OCI-LY3 (cell line): ENCODE results near the gene PCARE.

Source experiments
- H2AFZ ChIP-seq: fragments of 200-600, 300-600 bp; shearing (Covaris generic); 2 replicates; pipeline ENCODE4 v1.6.0; 2014; ENCODE audit warnings: antibody characterized with exemption, low read depth, low read length
- H3K27ac ChIP-seq: fragments of 200-600, 300-600 bp; sonication (generic); 2 replicates; pipeline ENCODE4 v1.5.1; 2014; ENCODE audit warnings: mild to moderate bottlenecking, low read length, moderate library complexity, mixed read lengths
- H3K27me3 ChIP-seq: fragments of 200-600, 300-600 bp; sonication (generic); 2 replicates; pipeline ENCODE4 v1.6.1; 2014; ENCODE audit warnings: low read depth, low read length, mixed read lengths
- H3K36me3 ChIP-seq: fragments of 200-600, 300-600 bp; sonication (generic); replicated peaks from 2 replicates; pipeline ENCODE3; 2014; ENCODE audit warnings: low read depth, low read length, mixed read lengths
- H3K4me1 ChIP-seq: fragments of 300-600, 200-600 bp; sonication (generic); 2 replicates; pipeline ENCODE4 v1.6.1; 2014; ENCODE audit warnings: low read length, mixed read lengths
- H3K4me2 ChIP-seq: fragments of 200-600, 300-600 bp; sonication (generic); 2 replicates; pipeline ENCODE4 v1.6.1; 2014; ENCODE audit warnings: low read length, mixed read lengths
- H3K4me3 ChIP-seq: fragments of 300-600, 200-600 bp; sonication (generic); 2 replicates; pipeline ENCODE4 v1.5.1; 2014; ENCODE audit warnings: antibody characterized with exemption, mild to moderate bottlenecking, low read length, moderate library complexity
- H3K79me2 ChIP-seq: fragments of 300-600, 200-600 bp; shearing (Covaris generic); 2 replicates; pipeline ENCODE4 v1.6.1; 2014; ENCODE audit warnings: mild to moderate bottlenecking, low read length, mixed read lengths
- H3K9ac ChIP-seq: fragments of 300-600, 200-600 bp; shearing (Covaris generic); 2 replicates; pipeline ENCODE4 v1.6.0; 2014; ENCODE audit warnings: mild to moderate bottlenecking, low read length, moderate library complexity
- H3K9me3 ChIP-seq: fragments of 200-600, 300-600 bp; shearing (Covaris generic); 2 replicates; pipeline ENCODE4 v1.6.1; 2014; ENCODE audit warnings: low read length, mixed read lengths; ENCODE audit not compliant: insufficient read depth
- H4K20me1 ChIP-seq: fragments of 200-600, 300-600 bp; sonication (generic); 2 replicates; pipeline ENCODE4 v1.6.1; 2016; ENCODE audit warnings: low read length, mixed read lengths; ENCODE audit not compliant: insufficient read depth
- CTCF ChIP-seq: fragments of 200-600, 300-600 bp; sonication (generic); IDR thresholded peaks from 2 replicates; pipeline ENCODE4 v1.5.1; 2014; ENCODE audit warnings: antibody characterized with exemption, low read length, low read depth
- EZH2phosphoT487 ChIP-seq: fragments of 200-600 bp; shearing (Covaris generic); IDR thresholded peaks from 2 replicates; pipeline ENCODE4 v1.6.1; 2018; ENCODE audit warnings: antibody characterized with exemption, mixed run types, low read depth

Gene PCARE

DNA sequence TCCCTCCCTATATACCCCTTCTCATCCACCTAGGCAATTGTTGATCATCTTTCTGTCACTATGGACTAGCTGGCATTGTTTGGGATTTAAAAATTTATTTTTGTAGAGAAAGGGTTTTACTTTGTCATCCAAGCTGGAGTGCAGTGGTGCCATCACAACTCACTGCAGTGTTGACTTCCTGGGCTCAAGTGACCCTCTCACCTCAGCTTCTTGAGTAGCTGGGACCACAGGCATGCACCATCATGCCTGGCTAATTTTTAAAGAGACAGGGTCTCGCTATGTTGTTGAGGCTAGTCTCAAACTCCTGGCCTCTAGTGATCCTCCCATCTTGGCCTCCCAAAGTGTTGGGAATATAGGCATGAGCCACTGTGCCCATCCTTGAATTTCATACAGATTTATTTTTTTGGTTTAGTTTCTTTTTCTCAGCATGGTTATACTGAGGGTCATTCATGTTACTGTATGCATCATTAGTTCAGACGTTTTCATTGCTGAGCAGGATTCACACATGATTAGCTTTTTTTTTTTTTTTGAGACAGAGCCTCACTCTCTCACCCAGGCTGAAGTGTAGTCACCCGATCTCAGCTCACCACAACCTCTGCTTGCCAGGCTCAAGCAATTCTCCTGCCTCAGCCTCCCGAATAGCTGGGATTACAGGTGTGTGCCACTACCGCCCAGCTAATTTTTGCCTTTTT is 8.6 kb upstream of the PCARE start:
- no peak overlapping the region for H3K4me2 ChIP-seq
- peaks cover 4% of the 10 kb centered on the region for H3K27me3 ChIP-seq
- no peaks in the 10 kb centered on the region for H3K79me2 ChIP-seq
- no peaks in the 10 kb centered on the region for H3K4me1 ChIP-seq
- no peaks in the 10 kb centered on the region for H3K9me3 ChIP-seq
- no peaks in the 10 kb centered on the region for H4K20me1 ChIP-seq
- no peaks in the 10 kb centered on the region for H3K36me3 ChIP-seq
- H2AFZ ChIP-seq = no peak overlapping the region
- no peak overlapping the region for H3K4me3 ChIP-seq
- TF ChIP-seq CTCF = no peak
- TF ChIP-seq EZH2phosphoT487 = no peak
- no peak overlapping the region for H3K27ac ChIP-seq
- H3K9ac ChIP-seq = no peak overlapping the region

- Histone ChIP-seq H3K9me3 (no peaks in the 10 kb centered on the region), H2AFZ (no peak overlapping the region), H3K27me3 (no peaks in the 10 kb centered on the region), H3K36me3 (no peaks in the 10 kb centered on the region), H3K4me3 (no peak overlapping the region), H3K27ac (no peak overlapping the region), H3K4me2 (no peak overlapping the region), H3K4me1 (no peaks in the 10 kb centered on the region), H3K9ac (no peak overlapping the region), H3K79me2 (no peaks in the 10 kb centered on the region), H4K20me1 (no peaks in the 10 kb centered on the region)
- TF ChIP-seq EZH2phosphoT487 (no peak), CTCF (no peak)
Observed at GRCh38 chr2:29080886-29081743, 6.8 kb upstream of the PCARE start.

DNA sequence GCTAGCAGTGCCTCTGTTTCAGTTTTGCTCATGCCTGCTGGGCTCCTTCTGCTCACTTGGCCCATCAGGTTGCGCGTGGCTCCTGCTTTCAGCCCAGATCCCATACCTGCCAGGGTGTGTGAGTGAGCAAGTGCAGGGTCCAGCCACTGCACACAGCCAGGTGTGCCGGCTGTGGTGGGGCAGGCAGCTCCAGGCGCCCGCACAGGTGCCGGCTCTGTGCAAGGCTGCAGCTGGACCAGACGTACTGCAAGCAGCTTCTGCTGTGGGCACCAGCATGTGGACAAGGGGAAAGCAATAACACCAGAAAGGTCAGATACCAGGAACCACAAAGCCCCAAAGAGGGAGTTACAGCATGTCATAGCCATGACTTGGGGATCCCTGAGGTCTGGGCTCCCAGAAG is 5.6 kb upstream of the PCARE start:
- no peak overlapping the region for H2AFZ ChIP-seq
- H3K36me3 ChIP-seq = no peaks in the 10 kb centered on the region
- H3K27ac ChIP-seq = no peak overlapping the region
- no peaks in the 10 kb centered on the region for H3K79me2 ChIP-seq
- no peak overlapping the region for H3K4me3 ChIP-seq
- H4K20me1 ChIP-seq = no peaks in the 10 kb centered on the region
- no peak overlapping the region for H3K4me2 ChIP-seq
- H3K9me3 ChIP-seq = no peaks in the 10 kb centered on the region
- TF ChIP-seq EZH2phosphoT487 = no peak
- no peak for TF ChIP-seq CTCF
- H3K4me1 ChIP-seq = no peaks in the 10 kb centered on the region
- no peaks in the 10 kb centered on the region for H3K27me3 ChIP-seq
- no peak overlapping the region for H3K9ac ChIP-seq

- Histone ChIP-seq H2AFZ (no peak overlapping the region), H3K36me3 (no peaks in the 10 kb centered on the region), H4K20me1 (no peaks in the 10 kb centered on the region), H3K4me2 (no peak overlapping the region), H3K79me2 (no peaks in the 10 kb centered on the region), H3K4me1 (peaks cover 7% of the 10 kb centered on the region), H3K9me3 (no peaks in the 10 kb centered on the region), H3K9ac (no peak overlapping the region), H3K4me3 (no peak overlapping the region), H3K27ac (no peak overlapping the region), H3K27me3 (no peaks in the 10 kb centered on the region)
- TF ChIP-seq CTCF (no peak), EZH2phosphoT487 (no peak)
Observed at GRCh38 chr2:29075894-29076705, 1.8 kb upstream of the PCARE start.
